ENCODE results near the gene GALR3. TPM values are rescaled to one million over a fixed set of nuclear protein-coding genes. Genes with fewer than 3 reads are reported as not detected.

The GALR3 gene
- total and polyA plus RNA-seq, 2 experiments from 2014 or later: not detected

GRCh38 chr22:37804881-37805809 is 18.0 kb upstream of the GALR3 start:
- peak overlapping the region; percentile 78 for H2AFZ ChIP-seq
- peak overlapping the region; percentile 88 for H3K9ac ChIP-seq
- in situ Hi-C loops (cut with MboI): no loop called here
- TF ChIP-seq EZH2phosphoT487 (IDR thresholded peaks at IDR 0.05; ENCODE audit: insufficient read depth, low read depth): no peak
- no peak for TF ChIP-seq EZH2 (IDR thresholded peaks at IDR 0.05; ENCODE audit: insufficient read depth, poor library complexity, severe bottlenecking)
- WGBS, 2 experiments (ENCODE audit: low coverage in 1 of 2, low lambda C conversion rate in 2 of 2, missing lambda C conversion rate in 2 of 2): 2% methylated on average over 40 to 74 of the region's 87 CpGs
- peak overlapping the region; percentile 74 for H3K27ac ChIP-seq
- peaks cover 14% of the 10 kb centered on the region for H3F3A ChIP-seq (ENCODE audit: insufficient read depth)
- H3K9me3 ChIP-seq (ENCODE audit: low read depth): no peaks in the 10 kb centered on the region
- H3K36me3 ChIP-seq (ENCODE audit: low read depth): no peaks in the 10 kb centered on the region
- peak overlapping the region; percentile 98 for H3K4me2 ChIP-seq (ENCODE audit: unreplicated experiment)
- H4K20me1 ChIP-seq (ENCODE audit: insufficient read depth): no peaks in the 10 kb centered on the region
- no peaks in the 10 kb centered on the region for H3K9me2 ChIP-seq (ENCODE audit: insufficient read depth)
- peak overlapping the region; percentile 76 for H3K4me3 ChIP-seq
- DNase-seq: peak; percentile 88
- peaks cover 11% of the 10 kb centered on the region for H3K4me1 ChIP-seq (ENCODE audit: insufficient read depth)
- H3K79me2 ChIP-seq (ENCODE audit: insufficient read depth): peaks cover 20% of the 10 kb centered on the region; the same call in 1 of the 2 replicates
- no peaks in the 10 kb centered on the region for H3K27me3 ChIP-seq (replicated peaks; ENCODE audit: insufficient read depth)

- Histone ChIP-seq H3K27me3 (replicated peaks; ENCODE audit: insufficient read depth) (no peaks in the 10 kb centered on the region), H3K9me2 (ENCODE audit: insufficient read depth) (no peaks in the 10 kb centered on the region), H3K9me3 (ENCODE audit: low read depth) (no peaks in the 10 kb centered on the region), H3K4me1 (ENCODE audit: insufficient read depth) (peaks cover 11% of the 10 kb centered on the region), H4K20me1 (ENCODE audit: insufficient read depth) (no peaks in the 10 kb centered on the region), H3K4me3 (peak overlapping the region; percentile 76), H2AFZ (peak overlapping the region; percentile 78), H3K79me2 (ENCODE audit: insufficient read depth) (peaks cover 20% of the 10 kb centered on the region; the same call in 1 of the 2 replicates), H3K4me2 (ENCODE audit: unreplicated experiment) (peak overlapping the region; percentile 98), H3F3A (ENCODE audit: insufficient read depth) (peaks cover 14% of the 10 kb centered on the region), H3K27ac (peak overlapping the region; percentile 74), H3K9ac (peak overlapping the region; percentile 88), H3K36me3 (ENCODE audit: low read depth) (no peaks in the 10 kb centered on the region)
- no peak for TF ChIP-seq EZH2 (IDR thresholded peaks at IDR 0.05; ENCODE audit: insufficient read depth, poor library complexity, severe bottlenecking)
- 5 to 6% methylated on average over 10 of the region's 10 CpGs for WGBS, 2 experiments (ENCODE audit: low coverage in 1 of 2, low lambda C conversion rate in 2 of 2, missing lambda C conversion rate in 2 of 2)
- peak; percentile 38 for DNase-seq
- in situ Hi-C loops (cut with MboI): no loop called here
Observed at GRCh38 chr22:37805810-37806277, 17.3 kb upstream of the GALR3 start.

DNA sequence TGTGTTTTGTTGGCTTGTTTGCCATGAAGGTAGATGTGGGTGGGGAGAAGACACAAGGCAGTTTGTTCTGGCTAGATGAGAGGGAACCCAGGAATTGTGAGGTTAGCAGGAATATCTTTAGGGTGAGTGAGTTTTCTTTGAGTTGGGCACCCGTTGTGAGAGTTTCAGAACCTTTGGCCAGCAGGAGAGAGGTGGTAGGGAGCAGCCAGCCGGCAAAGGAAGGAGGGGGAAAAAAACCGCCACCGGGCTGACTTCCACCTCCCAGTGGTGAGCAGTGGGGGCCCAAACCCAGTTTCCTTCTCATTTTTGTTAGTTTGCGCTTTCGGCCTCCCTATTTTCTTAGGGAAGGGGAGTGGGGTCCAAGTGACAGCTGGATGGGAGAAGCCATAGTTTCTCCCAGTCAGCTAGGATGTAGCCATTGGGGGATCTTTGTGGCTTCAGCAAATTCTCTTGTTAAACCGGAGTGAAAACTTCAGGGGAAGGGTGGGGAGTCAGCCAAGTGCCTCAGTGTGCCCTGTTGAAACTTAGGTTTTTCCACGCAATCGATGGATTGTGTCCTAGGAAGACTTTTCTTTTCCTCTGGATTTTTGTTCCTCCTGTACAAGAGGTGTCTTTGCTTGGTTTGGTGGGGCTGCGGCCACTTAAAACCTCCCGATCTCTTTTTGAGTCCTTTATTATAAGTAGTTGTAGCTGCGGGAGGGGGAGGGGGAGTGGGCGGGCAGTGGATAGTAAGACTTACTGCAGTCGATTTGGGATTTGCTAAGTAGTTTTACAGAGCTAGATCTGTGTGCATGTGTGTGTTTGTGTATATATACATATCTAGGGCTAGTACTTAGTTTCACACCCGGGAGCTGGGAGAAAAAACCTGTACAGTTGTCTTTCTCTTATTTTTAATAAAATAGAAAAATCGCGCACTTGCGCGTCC is 16.5 kb upstream of the GALR3 start:
- H3K27ac ChIP-seq: peak overlapping the region; percentile 74
- 3 to 6% methylated on average over 18 to 19 of the region's 19 CpGs for WGBS, 2 experiments (ENCODE audit: low coverage in 1 of 2, low lambda C conversion rate in 2 of 2, missing lambda C conversion rate in 2 of 2)
- H3K4me1 ChIP-seq (ENCODE audit: insufficient read depth): peaks cover 11% of the 10 kb centered on the region
- H3K79me2 ChIP-seq (ENCODE audit: insufficient read depth): peaks cover 20% of the 10 kb centered on the region; the same call in 1 of the 2 replicates
- H3K9me3 ChIP-seq (ENCODE audit: low read depth): no peaks in the 10 kb centered on the region
- H3K4me2 ChIP-seq (ENCODE audit: unreplicated experiment): peak overlapping the region; percentile 98
- no peaks in the 10 kb centered on the region for H3K27me3 ChIP-seq (replicated peaks; ENCODE audit: insufficient read depth)
- H3K4me3 ChIP-seq: peak overlapping the region; percentile 76
- H3K9me2 ChIP-seq (ENCODE audit: insufficient read depth): no peaks in the 10 kb centered on the region
- H3F3A ChIP-seq (ENCODE audit: insufficient read depth): peaks cover 14% of the 10 kb centered on the region
- H3K36me3 ChIP-seq (ENCODE audit: low read depth): no peaks in the 10 kb centered on the region
- in situ Hi-C loops (cut with MboI): no loop called here
- H2AFZ ChIP-seq: peak overlapping the region; percentile 78; the same call in 1 of the 2 replicates
- H3K9ac ChIP-seq: peak overlapping the region; percentile 88
- DNase-seq: peak; percentile 86
- no peaks in the 10 kb centered on the region for H4K20me1 ChIP-seq (ENCODE audit: insufficient read depth)
- TF ChIP-seq EZH2phosphoT487 (IDR thresholded peaks at IDR 0.05; ENCODE audit: insufficient read depth, low read depth): no peak
- TF ChIP-seq EZH2 (IDR thresholded peaks at IDR 0.05; ENCODE audit: insufficient read depth, poor library complexity, severe bottlenecking): no peak

Measured in GM23248 (cell line).